ENCODE measurements around the gene TTLL5.

DNA sequence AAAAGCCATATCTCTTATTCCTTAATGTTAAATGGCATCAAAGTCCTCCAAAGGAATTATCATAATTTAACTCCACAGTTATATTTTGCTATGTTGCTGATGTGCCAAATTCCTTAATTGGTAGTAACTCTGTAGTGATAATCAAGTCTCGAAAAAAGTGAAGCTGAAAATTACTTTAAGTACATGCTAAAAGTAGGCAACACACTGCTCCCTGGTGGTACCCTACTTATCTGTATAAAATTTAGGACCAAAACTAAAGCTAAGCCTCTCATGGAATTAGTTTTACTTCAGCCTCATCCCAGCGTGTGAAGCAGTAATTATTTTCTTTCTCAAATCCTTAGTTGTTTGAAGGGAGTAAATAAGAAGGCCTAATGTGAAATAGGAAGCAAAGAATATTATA, 132.8 kb downstream of the TTLL5 start:
- TF ChIP-seq, protein P1, sequence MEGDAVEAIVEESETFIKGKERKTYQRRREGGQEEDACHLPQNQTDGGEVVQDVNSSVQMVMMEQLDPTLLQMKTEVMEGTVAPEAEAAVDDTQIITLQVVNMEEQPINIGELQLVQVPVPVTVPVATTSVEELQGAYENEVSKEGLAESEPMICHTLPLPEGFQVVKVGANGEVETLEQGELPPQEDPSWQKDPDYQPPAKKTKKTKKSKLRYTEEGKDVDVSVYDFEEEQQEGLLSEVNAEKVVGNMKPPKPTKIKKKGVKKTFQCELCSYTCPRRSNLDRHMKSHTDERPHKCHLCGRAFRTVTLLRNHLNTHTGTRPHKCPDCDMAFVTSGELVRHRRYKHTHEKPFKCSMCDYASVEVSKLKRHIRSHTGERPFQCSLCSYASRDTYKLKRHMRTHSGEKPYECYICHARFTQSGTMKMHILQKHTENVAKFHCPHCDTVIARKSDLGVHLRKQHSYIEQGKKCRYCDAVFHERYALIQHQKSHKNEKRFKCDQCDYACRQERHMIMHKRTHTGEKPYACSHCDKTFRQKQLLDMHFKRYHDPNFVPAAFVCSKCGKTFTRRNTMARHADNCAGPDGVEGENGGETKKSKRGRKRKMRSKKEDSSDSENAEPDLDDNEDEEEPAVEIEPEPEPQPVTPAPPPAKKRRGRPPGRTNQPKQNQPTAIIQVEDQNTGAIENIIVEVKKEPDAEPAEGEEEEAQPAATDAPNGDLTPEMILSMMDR (conservative IDR thresholded peaks at IDR 0.05; ENCODE audit: low read depth, low read length), result peak; percentile 45
- no peak for TF ChIP-seq EZH2phosphoT487 (IDR thresholded peaks at IDR 0.05; ENCODE audit: borderline replicate concordance, low read length)
- no peak for TF ChIP-seq EZH2 (IDR thresholded peaks at IDR 0.05; ENCODE audit: low read length, unreplicated experiment)

Data from PC-3 (cell line).